ENCODE measurements around the gene UGT1A5.

DNA sequence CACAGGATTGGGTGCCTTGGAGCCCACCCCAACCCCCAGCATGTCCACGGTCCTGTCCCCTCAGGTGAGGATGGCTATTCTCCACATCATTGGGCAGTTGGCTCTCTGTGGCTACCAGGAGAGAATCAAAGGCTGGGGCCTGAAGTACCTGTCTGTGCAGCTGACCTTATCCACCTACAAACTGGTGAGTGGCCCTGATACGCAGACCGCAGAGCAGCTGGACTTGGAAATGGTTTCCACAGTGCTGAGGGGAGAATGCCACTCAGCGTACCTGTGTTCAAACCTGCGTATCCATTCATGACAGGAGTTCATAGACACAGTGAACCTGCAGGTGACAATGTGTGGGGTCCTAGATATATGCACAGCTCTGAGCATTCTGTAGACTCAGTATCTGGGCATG, 87.0 kb downstream of the UGT1A5 start:
- TF ChIP-seq, protein P1, sequence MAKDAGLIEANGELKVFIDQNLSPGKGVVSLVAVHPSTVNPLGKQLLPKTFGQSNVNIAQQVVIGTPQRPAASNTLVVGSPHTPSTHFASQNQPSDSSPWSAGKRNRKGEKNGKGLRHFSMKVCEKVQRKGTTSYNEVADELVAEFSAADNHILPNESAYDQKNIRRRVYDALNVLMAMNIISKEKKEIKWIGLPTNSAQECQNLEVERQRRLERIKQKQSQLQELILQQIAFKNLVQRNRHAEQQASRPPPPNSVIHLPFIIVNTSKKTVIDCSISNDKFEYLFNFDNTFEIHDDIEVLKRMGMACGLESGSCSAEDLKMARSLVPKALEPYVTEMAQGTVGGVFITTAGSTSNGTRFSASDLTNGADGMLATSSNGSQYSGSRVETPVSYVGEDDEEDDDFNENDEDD (CRISPR knock-in tag; IDR thresholded peaks at IDR 0.05; ENCODE audit: borderline replicate concordance) = no peak
- TF ChIP-seq PATZ1 (CRISPR knock-in tag; IDR thresholded peaks at IDR 0.05) (no peak), TBP (CRISPR knock-in tag; IDR thresholded peaks at IDR 0.05) (no peak), SYNCRIP (IDR thresholded peaks at IDR 0.05; ENCODE audit: insufficient read depth, low read depth, low read length) (no peak), FUBP1 (CRISPR knock-in tag; IDR thresholded peaks at IDR 0.05; ENCODE audit: borderline replicate concordance) (no peak), EZH2 (conservative IDR thresholded peaks at IDR 0.05; ENCODE audit: low read depth, low read length) (no peak), REST (IDR thresholded peaks at IDR 0.05; ENCODE audit: borderline replicate concordance in 1 of 2, low read depth in 1 of 2, low read length in 2 of 2) (no peak), ZBTB8A (CRISPR knock-in tag; IDR thresholded peaks at IDR 0.05; ENCODE audit: borderline replicate concordance, low read depth) (no peak), RFX5 (IDR thresholded peaks at IDR 0.05; ENCODE audit: low read depth, low read length) (no peak), ZNF501 (CRISPR knock-in tag; IDR thresholded peaks at IDR 0.05) (no peak), SMARCE1 (IDR thresholded peaks at IDR 0.05; ENCODE audit: borderline replicate concordance) (no peak)

Data from HepG2 (cell line).